MG63 (cell line): ENCODE measurements around the gene HS3ST5. TPM values are rescaled to one million over a fixed set of nuclear protein-coding genes. Genes with fewer than 3 reads are reported as not detected.
A peak's percentile ranks its signal among the peaks of the same experiment; 100 is the strongest.
"Not testable (repeated sequence)": the region's sequence is repeated elsewhere in the genome, so short reads cannot be mapped to it uniquely, and the experiment has no call there.

Experiments used
- DNase-seq: peaks from one replicate; pipeline ENCODE4 v3.0.0-alpha.2; 2020
- H3K27me3 ChIP-seq: fragments of 250-450 bp; sonication (Bioruptor Pico); 2 replicates; pipeline ENCODE4 v1.5.1; 2020; ENCODE audit warnings: mild to moderate bottlenecking, moderate library complexity
- H3K36me3 ChIP-seq: fragments of 250-450 bp; sonication (Bioruptor Pico); 2 replicates; pipeline ENCODE4 v1.5.1; 2020; ENCODE audit warnings: mild to moderate bottlenecking, moderate library complexity
- H3K4me3 ChIP-seq: fragments of 250-450 bp; sonication (Bioruptor Pico); 2 replicates; pipeline ENCODE4 v1.5.1; 2020; ENCODE audit warnings: mild to moderate bottlenecking, moderate library complexity
- H3K9me3 ChIP-seq: fragments of 250-450 bp; sonication (Bioruptor Pico); 2 replicates; pipeline ENCODE4 v1.5.1; 2020; ENCODE audit warnings: mild to moderate bottlenecking, moderate library complexity
- total RNA-seq: library from RNA; depleted of rRNA; stranded (reverse); fragments of >200 nt; shearing (Covaris generic); gene quantifications from 2 replicates; pipeline ENCODE4 v1.2.3, GENCODE V29; 2014; ENCODE audit warnings: low replicate concordance

The HS3ST5 gene
- total RNA-seq, 1 experiment from 2014 or later, result not detected

DNA sequence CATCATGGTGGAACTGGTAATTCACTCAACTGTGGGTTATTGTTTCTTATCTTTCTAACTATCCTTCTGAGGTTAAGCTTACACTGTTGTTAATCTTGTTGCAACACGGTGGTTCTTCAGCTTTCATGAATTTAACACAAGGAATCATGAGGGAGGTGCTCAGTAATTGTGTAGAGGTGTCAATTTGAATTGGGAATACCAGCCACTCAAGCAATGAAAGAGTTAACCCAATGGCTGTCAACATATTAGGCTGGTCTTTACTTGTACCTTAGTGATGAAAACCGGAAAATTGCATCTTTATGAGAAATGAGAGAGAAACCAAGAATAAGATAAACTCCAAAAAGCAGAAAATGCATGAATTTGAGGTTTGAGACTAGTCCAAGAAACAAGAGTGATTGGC, 95.7 kb downstream of the HS3ST5 start:
- DNase-seq, result no peak
- Histone ChIP-seq H3K27me3 (no peaks in the 10 kb centered on the region), H3K9me3 (no peaks in the 10 kb centered on the region), H3K36me3 (no peaks in the 10 kb centered on the region), H3K4me3 (no peak overlapping the region)

DNA sequence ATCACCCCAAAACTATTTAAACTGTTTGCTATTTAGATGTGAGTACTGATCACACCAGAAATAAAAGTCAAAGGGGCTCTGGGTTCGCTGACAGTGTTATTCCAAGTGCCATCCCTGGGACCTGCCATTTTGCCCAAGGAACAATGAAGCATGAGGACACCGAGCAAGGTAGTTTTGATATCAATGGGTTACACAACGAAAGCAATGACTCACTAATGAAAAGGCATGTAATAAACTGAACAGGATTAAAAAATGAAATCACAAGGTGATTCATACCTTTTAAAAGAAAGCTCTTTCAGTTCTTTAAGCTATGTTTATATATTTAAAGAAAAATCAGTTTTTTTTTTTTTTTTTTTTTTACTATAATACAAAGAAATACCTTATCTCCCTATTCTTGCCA, 102.0 kb downstream of the HS3ST5 start:
- Histone ChIP-seq H3K9me3 (no peaks in the 10 kb centered on the region), H3K36me3 (no peaks in the 10 kb centered on the region), H3K4me3 (no peak overlapping the region), H3K27me3 (no peaks in the 10 kb centered on the region)
- no peak for DNase-seq

DNA sequence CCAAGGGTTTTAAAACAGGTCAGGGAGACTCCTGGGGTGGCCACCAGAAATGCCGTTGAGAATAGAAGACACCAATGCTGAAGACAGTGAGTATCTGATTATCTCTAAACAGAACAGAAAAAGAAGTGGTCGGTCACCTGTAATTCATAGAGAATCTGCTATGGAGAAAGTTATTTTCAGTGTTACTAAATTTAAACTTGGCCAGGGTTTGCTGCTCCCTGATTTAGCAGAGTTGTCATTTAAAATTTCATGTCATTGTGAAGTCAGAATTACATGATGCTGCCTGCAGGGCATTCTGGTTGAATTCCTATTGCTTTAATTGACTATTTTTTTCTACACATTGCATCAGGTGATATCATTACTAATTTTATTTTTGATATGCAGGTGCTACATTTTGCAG, 114.1 kb downstream of the HS3ST5 start:
- H3K36me3 ChIP-seq, result no peaks in the 10 kb centered on the region
- no peaks in the 10 kb centered on the region for H3K9me3 ChIP-seq
- H3K4me3 ChIP-seq, result no peak overlapping the region
- no peak for DNase-seq
- no peaks in the 10 kb centered on the region for H3K27me3 ChIP-seq

DNA sequence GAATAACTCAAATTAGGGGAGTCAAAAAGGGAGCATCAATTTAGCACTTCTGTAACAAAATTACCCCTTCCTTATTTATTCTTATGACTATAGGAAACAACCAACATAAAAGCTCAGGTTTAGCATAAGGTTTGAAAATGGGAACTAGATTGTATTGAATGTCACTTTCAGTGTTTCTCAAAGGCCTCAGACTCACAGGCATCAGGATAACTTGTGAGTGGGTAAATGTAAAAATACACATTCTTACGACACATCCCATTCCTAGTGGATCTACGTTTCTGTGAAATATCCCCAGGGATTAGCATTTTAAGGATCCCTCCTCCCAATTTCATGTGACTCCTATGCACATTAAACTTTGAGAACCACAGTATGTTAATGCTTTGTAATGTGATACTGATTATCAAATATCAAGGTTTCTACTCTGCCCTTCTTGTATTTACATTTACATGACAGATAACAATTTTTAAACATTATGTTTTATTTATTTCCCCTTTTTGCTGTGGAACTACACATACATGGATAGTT, 114.8 kb downstream of the HS3ST5 start:
- DNase-seq, result no peak
- no peak overlapping the region for H3K4me3 ChIP-seq
- no peaks in the 10 kb centered on the region for H3K27me3 ChIP-seq
- H3K36me3 ChIP-seq, result no peaks in the 10 kb centered on the region
- H3K9me3 ChIP-seq, result no peaks in the 10 kb centered on the region

DNA sequence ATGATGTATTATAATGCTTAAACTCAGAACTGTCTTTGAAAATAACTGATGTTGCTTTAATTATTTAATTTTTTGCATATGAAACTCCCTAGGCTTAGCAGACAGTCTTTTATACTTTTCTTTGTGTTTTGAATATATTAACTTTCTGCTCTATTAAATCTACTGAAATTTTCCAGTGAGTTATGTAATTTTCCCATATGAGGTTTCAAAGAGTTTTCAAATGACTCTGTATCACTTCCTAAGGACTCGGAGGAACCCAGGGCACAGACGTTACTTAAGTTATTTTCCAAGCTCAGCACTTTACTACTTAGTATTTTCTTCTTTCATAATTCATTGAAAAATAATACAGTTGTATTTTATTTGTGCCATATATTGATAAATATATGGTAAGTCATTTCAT, 122.6 kb downstream of the HS3ST5 start:
- no peak for DNase-seq
- Histone ChIP-seq H3K9me3 (no peaks in the 10 kb centered on the region), H3K4me3 (no peak overlapping the region), H3K27me3 (no peaks in the 10 kb centered on the region), H3K36me3 (no peaks in the 10 kb centered on the region)

DNA sequence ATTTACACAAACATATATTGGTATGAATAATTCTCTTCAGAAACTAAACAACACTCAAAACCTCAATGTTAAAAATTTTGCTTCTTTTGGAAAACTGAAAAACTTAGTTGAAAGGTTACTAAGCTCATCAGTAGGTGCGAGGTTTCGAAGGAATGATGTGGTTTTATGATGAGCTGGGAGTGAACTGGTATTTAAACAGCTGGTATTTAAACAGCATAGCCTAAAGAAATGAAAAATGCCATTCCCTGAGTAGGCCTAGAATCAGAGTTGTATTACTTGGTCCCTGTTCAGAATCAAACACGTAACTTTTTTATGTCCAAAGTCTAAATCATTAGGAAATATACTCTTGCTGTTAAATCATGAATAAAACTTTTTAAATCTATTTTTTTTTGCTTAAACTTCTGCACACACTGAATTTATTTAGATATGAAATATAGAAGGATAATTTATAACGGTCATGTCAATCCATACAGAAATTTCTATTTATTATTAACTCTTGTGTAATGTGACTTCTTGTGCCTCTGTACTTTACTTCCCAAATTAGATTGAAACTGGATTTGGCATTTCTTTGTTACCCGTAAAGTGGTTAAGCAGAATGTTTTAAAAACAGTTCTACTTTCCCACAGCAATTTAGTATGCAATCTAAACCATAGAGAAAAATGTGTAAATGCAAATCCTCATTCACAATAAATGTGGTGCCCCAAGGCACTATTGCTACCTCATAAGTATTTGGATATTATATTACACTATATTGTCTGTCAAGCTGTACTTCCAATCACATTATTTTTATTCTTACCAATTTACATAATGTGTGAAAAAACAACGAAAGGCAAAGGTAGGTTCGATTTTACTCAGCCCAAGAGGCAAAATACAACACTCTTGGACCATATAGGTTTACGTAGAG, 124.1 kb downstream of the HS3ST5 start:
- Histone ChIP-seq H3K9me3 (no peaks in the 10 kb centered on the region), H3K36me3 (no peaks in the 10 kb centered on the region), H3K4me3 (no peak overlapping the region), H3K27me3 (no peaks in the 10 kb centered on the region)
- DNase-seq, result no peak

DNA sequence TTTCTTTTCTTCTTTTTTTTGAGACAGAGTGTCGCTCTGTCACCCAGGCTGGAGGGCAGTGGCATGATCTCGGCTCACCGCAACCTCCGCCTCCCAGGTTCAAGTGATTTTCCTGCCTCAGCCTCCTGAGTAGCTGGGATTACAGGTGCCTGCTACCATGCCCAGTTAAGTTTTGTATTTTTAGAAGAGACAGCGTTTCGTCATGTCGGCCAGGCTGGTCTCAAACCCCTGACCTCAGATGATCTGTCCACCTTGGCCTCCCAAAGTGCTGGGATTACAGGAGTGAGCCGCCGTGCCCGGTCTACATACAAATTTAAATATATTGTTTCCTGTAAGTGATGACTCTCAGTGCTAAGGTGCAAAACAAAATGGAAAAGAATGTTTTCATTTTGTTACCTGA, 124.8 kb downstream of the HS3ST5 start:
- not testable (repeated sequence) for H3K9me3 ChIP-seq, H3K36me3 ChIP-seq, DNase-seq, H3K4me3 ChIP-seq, H3K27me3 ChIP-seq

DNA sequence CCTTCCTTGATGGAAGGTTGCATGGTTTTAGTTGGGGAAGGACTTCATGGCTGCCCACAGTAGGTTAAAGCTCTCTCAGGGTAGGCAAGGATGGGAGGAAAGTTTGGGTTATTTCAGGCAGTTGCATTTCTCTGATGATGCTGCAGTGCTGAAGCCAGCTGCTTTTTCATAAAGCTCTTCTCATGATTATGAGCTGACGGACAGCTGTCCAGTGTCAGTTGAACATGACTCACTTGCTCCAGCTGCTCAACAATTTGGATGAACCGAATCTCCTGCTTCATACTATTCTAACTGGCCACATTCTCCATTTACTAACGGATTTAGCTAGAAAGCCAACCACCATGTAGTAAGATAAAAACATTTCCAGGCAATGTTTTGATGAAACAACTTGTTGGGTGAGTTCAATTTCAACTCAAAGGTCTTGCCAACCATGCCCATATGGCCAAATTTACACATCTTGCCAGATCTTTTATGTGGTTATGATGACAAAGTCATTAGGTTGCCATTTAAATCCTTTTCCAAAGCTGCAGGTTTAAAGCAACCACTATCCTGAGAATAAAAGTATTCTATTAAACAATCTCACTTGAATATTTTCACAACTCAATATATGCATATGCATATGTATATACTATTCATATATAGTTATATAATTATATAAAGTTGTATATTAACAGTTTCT, 125.9 kb downstream of the HS3ST5 start:
- H3K4me3 ChIP-seq, result no peak overlapping the region
- H3K36me3 ChIP-seq, result no peaks in the 10 kb centered on the region
- peak; percentile 55 for DNase-seq
- no peaks in the 10 kb centered on the region for H3K9me3 ChIP-seq
- H3K27me3 ChIP-seq, result no peaks in the 10 kb centered on the region

DNA sequence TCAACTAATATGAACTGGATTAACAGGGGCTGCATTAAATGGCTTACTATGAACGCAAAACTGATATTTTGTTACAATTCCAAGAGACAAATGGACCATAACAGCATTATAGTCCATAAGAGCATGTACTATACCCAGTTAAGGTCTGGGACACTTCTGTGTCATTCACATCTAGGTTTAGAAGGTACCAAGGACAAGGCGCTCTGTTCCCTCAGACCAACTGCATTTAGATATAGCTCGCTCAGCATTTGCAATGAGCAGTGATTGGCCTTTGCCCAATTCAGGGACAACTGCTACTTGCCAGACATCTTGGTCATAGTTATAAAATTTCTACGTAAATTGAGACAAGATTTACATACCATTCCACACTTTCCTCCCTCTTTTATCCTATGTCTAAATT, 132.4 kb downstream of the HS3ST5 start:
- H3K36me3 ChIP-seq, result no peaks in the 10 kb centered on the region
- H3K9me3 ChIP-seq, result no peaks in the 10 kb centered on the region
- no peak overlapping the region for H3K4me3 ChIP-seq
- no peaks in the 10 kb centered on the region for H3K27me3 ChIP-seq
- DNase-seq, result no peak

DNA sequence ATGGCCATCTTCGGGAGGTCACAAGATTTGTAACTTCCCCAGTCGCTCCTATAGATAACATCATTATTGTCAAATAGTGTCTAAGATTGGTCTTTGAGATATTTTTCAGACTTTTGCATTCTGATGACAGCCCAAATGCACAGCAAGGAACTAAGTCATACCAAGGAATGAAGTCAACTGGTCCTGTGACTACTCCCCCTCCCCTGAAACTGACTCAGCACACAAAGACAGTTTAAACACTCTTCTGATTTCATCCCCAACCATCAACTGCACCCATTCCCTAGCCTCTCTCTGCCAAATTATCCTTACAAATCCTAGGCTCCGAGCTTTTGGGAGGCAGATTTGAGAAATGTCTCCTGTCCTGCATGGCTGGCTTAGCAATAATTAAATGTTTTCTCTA, 139.4 kb downstream of the HS3ST5 start:
- DNase-seq, result no peak
- no peaks in the 10 kb centered on the region for H3K36me3 ChIP-seq
- no peak overlapping the region for H3K4me3 ChIP-seq
- no peaks in the 10 kb centered on the region for H3K27me3 ChIP-seq
- no peaks in the 10 kb centered on the region for H3K9me3 ChIP-seq

DNA sequence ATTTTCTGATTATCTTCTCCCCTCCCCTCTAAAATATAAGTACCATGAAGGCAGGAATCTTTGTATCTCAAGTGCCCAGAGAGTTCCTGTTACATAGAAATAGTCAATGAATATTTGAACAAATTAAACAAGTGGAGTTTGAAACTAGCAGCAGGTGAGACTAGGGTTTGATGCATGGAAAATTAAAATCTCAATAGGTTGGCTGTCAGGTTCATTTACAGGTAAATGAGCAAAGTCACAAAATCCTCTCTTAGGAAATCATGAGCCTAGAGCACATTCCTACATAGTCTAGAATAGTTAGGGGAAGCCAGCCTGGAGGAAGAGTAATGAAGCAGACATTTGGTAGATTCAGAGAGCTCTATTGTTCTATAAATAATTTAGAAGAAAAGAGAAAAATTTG, 140.4 kb downstream of the HS3ST5 start:
- no peak for DNase-seq
- Histone ChIP-seq H3K36me3 (no peaks in the 10 kb centered on the region), H3K27me3 (no peaks in the 10 kb centered on the region), H3K4me3 (no peak overlapping the region), H3K9me3 (no peaks in the 10 kb centered on the region)

DNA sequence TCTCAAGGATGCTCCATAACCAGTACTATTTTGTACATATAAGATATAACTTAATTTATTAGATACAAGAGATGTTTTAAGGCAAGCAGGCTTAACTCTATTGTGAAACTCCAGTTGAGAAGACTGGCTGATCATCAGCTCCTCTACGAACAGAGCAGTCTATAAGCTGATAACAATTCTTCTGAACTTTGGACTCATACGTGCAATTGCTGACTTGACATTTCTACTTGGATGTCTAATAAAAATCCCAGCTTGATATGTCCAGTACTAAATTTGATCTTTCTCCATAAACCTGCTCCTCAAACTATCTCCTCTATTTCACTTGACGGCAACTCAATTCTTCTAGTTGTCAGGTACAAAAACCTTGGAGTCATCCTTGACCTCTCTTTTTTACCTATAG, 141.9 kb downstream of the HS3ST5 start:
- H3K4me3 ChIP-seq, result no peak overlapping the region
- H3K9me3 ChIP-seq, result no peaks in the 10 kb centered on the region
- H3K36me3 ChIP-seq, result no peaks in the 10 kb centered on the region
- DNase-seq, result no peak
- no peaks in the 10 kb centered on the region for H3K27me3 ChIP-seq

DNA sequence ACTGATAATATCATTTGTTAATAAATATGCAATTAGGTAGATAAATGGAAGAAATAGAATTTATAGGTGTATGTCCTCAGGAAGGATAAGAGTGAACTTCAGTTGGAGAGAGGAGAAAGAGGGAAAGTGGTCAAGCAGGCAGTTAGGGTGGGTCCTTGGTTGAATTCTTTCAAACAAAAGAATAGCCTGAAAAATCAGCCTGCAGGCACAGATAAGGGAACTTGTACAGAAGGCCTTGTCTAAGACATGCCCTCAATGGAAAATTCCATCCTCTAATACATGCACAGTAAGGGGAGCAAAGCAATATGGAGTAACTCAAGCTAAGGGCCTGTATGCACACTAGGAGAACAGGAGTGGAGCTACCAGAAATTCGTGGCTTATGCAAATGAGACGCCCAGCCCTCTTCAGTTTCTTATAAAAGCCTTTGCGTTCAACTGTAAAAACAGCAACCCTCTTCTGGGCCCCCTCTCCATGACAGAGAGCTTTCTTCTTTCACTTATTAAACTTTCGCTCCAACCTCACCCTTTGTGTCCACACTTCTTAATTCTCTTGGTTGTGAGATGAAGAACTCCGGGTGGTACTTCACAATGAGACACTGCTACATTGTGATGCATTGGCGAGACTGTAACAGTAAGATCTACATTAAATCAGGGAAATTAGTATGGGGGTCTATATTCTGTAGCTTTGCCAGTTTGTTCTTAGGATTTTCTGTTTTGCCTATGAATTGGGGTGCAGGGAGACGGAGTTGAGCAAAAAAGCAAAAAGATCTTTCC, 147.0 kb downstream of the HS3ST5 start:
- H3K36me3 ChIP-seq, result no peaks in the 10 kb centered on the region
- no peaks in the 10 kb centered on the region for H3K27me3 ChIP-seq
- no peak for DNase-seq
- no peaks in the 10 kb centered on the region for H3K9me3 ChIP-seq
- H3K4me3 ChIP-seq, result no peak overlapping the region

DNA sequence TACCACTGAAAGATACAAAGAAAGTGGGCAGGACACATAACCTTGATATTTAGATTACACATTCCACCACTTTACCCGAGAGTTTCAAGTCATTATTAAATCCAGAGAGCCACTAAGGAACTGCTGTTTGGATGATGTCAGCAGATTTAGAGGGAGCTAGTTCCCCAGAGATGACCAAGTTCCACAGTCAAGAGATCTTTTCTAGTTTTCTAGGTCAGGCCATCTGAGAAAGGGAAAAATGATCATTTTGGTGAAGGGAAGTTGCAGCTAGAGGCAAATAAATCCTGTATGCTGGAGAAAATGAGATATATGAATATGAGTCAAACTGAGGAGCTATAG, 147.8 kb downstream of the HS3ST5 start:
- no peak for DNase-seq
- H3K27me3 ChIP-seq, result no peaks in the 10 kb centered on the region
- H3K36me3 ChIP-seq, result no peaks in the 10 kb centered on the region
- H3K4me3 ChIP-seq, result no peak overlapping the region
- H3K9me3 ChIP-seq, result no peaks in the 10 kb centered on the region

DNA sequence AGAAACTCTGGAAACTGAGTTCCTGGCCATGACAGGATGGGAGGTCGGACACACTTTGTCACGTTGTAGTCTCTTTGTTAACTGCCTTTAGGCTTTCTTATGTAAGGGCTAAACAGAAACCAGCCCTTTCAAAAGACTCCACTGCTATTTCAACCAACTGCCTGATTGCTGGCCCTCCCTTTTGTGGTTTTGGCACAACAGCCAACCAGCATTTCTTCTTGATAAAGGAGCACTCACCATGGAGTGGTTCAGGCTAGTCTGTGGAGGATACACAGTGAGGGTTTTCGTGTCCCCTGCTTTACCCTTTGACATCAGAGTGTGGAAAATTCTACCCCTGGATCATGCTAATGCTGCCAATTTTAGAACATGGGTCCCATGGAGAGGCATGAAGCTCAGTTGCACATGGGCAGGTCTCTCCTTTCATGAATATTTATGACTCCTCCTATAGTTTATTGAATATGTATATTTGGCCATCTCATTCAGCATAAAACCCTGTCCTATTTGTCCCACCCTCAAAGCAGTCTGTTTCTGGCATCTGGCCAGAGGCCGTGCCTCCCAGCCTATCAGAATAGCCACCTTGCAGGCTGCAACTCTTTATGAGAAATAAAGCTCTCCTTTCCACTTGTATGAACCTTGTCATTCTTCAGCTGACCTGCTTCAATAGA, 148.3 kb downstream of the HS3ST5 start:
- peak; percentile 8 for DNase-seq
- Histone ChIP-seq H3K9me3 (no peaks in the 10 kb centered on the region), H3K4me3 (no peak overlapping the region), H3K36me3 (no peaks in the 10 kb centered on the region), H3K27me3 (no peaks in the 10 kb centered on the region)

DNA sequence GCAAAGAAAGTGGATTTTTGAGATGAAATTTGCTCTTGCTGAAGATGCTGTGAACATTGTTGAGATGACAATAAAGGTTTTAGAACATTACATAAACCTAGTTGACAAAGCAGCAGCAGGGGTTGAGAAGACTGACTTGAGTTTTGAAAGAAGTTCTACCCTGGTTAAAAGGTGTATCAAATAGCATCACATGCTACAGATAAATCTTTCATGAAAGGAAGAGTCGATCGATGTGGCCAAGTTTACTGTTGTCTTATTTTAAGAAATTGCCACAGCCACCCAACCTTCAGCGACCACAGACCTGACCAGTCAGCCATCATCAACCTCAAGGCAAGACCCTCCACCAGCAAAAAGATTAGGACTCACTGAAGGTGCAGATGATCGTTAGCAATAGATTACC, 155.3 kb downstream of the HS3ST5 start:
- no peak for DNase-seq
- no peaks in the 10 kb centered on the region for H3K27me3 ChIP-seq
- H3K4me3 ChIP-seq, result no peak overlapping the region
- H3K9me3 ChIP-seq, result no peaks in the 10 kb centered on the region
- H3K36me3 ChIP-seq, result no peaks in the 10 kb centered on the region

DNA sequence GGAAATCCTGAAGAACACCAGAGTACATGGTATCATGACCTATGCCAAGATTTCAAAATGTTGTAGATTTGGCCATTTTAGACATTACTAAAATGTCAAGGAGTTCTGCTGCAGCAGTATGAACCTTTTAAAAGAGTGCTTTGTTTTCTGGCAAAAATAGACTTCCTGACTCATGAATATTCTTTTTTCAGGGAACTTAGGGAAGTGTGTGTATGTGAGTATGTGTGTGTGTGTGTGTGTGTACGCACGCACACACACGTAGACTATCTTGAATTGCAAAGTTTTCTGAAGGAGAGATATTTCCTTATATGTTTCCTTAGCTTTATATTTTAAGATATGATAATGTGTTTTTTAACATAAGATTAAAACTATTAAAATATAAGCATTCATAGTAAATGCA, 161.2 kb downstream of the HS3ST5 start:
- DNase-seq, result no peak
- H3K36me3 ChIP-seq, result no peaks in the 10 kb centered on the region
- H3K9me3 ChIP-seq, result no peaks in the 10 kb centered on the region
- no peaks in the 10 kb centered on the region for H3K27me3 ChIP-seq
- no peak overlapping the region for H3K4me3 ChIP-seq
